ENCODE data around the gene ADAMTS9.

DNA sequence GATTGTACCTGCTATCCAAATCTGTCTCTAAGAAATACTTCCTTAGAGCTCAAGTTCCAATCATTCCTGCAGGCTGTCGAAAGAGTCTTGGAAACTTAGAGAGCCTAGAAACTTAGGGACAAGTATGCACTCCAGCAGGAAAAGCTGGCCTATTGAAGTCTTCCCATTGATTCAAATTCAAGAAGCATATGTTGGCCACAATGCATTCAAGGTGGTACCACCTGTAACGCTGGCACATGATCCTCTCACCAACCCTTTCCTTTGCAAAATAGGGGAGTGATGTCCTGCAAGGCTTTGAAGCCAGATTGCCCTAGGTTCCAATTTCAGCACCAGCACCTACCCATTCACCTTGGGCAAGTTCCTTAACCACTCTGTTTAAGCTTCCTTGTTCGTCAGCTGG, 6.0 kb downstream of the ADAMTS9 start:
- TF ChIP-seq ADNP (CRISPR knock-in tag; IDR thresholded peaks at IDR 0.05) (no peak), HOXA7 (CRISPR knock-in tag; IDR thresholded peaks at IDR 0.05) (no peak), REST (IDR thresholded peaks at IDR 0.05; ENCODE audit: borderline replicate concordance in 1 of 2, low read depth in 1 of 2, low read length in 2 of 2) (no peak), CTCF (CRISPR knock-in tag; IDR thresholded peaks at IDR 0.05) (no peak), ZBTB25 (CRISPR knock-in tag; IDR thresholded peaks at IDR 0.05) (no peak), FOXO1 (CRISPR knock-in tag; IDR thresholded peaks at IDR 0.05) (no peak), EZH2 (conservative IDR thresholded peaks at IDR 0.05; ENCODE audit: low read depth, low read length) (no peak)
